ENCODE results near the gene GUCA2A. TPM values are rescaled to one million over a fixed set of nuclear protein-coding genes. Genes with fewer than 3 reads are reported as not detected.

Gene GUCA2A
- total RNA-seq, 4 donors from 2014 or later: 6.0 TPM; not detected in 3

DNA sequence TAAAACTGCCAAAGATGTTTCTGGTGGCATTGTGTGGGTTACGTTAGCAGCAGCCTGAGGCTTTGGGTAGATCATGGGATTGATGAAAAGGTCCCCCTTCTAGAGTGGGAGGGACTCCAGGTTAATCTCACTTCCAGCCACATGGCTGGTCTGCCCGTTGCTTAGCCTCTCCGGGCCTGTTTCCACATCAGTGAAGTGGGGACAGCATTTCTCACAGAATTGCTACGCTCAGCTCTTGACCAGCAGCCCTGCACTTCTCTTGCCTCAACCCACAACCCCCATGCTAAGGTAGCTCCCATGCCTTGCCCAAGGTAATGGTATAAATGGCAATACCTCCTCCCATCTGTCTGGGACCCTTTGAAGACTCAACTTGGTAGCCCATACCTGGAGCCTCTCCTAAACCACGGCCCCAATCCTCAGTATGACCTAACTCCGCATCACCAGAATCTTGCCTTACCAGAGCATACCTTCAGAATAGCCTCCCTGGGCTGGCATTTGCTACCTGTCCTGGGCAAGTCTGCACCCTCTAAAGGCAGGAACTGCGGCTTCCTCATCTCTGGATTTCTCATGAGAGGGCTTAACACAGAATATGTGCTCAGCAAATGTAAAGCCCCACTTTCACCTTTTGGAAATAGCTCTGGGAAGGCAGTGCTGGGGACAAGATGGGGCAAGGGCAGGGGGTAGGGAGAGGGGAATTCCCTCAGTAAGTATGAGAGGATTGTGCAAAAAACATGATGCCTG, 10.9 kb upstream of the GUCA2A start:
- ATAC-seq: no peak
- intact Hi-C loops (cut with DNase I; ENCODE audit: low total_unique reads): loop anchor here (2.0 to 10.0 kb wide), 2 partner anchors 159 to 279 kb away; partner anchors contain the start of genes FOXJ3, PPCS and ZMYND12

DNA sequence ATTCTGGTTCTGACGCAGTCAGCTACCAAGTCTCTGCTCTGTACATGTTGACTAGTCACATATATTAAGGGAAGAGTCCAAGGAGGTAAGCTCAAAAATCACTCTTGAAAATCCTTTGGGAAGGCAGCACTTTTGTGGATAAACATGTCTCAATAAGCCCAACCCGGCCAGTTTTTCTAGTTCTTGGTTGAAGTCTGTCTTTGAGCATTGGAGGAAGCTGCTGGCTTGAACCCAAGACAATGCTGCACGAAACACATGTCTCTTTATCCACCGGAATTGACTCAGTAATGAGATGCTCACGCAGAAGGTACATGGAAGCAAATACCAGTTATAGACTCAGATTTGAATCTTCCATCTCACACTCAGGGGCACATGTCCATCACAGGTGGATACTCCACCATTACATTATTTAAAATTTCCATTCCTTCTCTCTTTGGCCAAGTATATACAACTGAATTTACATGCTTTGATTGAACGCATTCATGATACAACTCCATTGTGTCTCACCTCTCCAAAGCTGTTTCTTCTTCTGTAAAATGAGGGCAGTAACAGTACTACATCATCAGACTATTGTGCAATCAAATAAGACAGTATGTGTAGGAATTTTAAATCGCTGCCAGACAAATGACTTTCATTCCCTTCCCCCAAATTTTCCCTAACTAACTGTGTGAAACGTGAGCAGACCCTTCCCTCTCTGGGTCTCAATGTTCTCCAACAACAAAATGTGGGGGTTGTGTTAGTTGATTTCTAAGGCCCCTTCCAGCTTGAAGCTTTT, 9.6 kb upstream of the GUCA2A start:
- Histone ChIP-seq H3K4me3 (no peak overlapping the region), H3K27me3 (no peaks in the 10 kb centered on the region), H3K4me1 (peaks cover 13 to 18% of the 10 kb centered on the region in 2 donors), H3K36me3 (no peaks in the 10 kb centered on the region), H3K27ac (no peak overlapping the region), H3K9me3 (no peaks in the 10 kb centered on the region)
- in situ Hi-C loops (cut with MboI; ENCODE audit: low sequenced_read_pairs in 4 of 4) (loop anchor here in 2 of 4 donors (10.0 kb wide), 2 partner anchors 151 to 599 kb away; no protein-coding TSS in a partner anchor), intact Hi-C loops (cut with DNase I; ENCODE audit: low total_unique reads) (loop anchor here (1.0 to 10.0 kb wide), 4 partner anchors 27 to 599 kb away; partner anchors contain the start of genes FOXJ3, PPCS and ZMYND12)
- DNase-seq: no peak
- ATAC-seq: no peak
- TF ChIP-seq, protein P1, sequence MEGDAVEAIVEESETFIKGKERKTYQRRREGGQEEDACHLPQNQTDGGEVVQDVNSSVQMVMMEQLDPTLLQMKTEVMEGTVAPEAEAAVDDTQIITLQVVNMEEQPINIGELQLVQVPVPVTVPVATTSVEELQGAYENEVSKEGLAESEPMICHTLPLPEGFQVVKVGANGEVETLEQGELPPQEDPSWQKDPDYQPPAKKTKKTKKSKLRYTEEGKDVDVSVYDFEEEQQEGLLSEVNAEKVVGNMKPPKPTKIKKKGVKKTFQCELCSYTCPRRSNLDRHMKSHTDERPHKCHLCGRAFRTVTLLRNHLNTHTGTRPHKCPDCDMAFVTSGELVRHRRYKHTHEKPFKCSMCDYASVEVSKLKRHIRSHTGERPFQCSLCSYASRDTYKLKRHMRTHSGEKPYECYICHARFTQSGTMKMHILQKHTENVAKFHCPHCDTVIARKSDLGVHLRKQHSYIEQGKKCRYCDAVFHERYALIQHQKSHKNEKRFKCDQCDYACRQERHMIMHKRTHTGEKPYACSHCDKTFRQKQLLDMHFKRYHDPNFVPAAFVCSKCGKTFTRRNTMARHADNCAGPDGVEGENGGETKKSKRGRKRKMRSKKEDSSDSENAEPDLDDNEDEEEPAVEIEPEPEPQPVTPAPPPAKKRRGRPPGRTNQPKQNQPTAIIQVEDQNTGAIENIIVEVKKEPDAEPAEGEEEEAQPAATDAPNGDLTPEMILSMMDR (IDR thresholded peaks at IDR 0.05 in 4 of 5, conservative IDR thresholded peaks at IDR 0.05 in 1 of 5): no peak
- no peak for TF ChIP-seq POLR2A (IDR thresholded peaks at IDR 0.05)

More for the DNA sequence above, 10.9 kb upstream of the GUCA2A start:
- Histone ChIP-seq H3K27me3 (no peaks in the 10 kb centered on the region), H3K4me1 (peaks cover 13 to 18% of the 10 kb centered on the region in 2 donors), H3K27ac (no peak overlapping the region), H3K36me3 (no peaks in the 10 kb centered on the region), H3K9me3 (no peaks in the 10 kb centered on the region), H3K4me3 (no peak overlapping the region)
- TF ChIP-seq, protein P1 (IDR thresholded peaks at IDR 0.05 in 4 of 5, conservative IDR thresholded peaks at IDR 0.05 in 1 of 5): no peak
- no peak for TF ChIP-seq POLR2A (IDR thresholded peaks at IDR 0.05)
- in situ Hi-C loops (cut with MboI; ENCODE audit: low sequenced_read_pairs in 4 of 4): loop anchor here in 2 of 4 donors (10.0 kb wide), 2 partner anchors 149 to 601 kb away; no protein-coding TSS in a partner anchor
- no peak for DNase-seq

DNA sequence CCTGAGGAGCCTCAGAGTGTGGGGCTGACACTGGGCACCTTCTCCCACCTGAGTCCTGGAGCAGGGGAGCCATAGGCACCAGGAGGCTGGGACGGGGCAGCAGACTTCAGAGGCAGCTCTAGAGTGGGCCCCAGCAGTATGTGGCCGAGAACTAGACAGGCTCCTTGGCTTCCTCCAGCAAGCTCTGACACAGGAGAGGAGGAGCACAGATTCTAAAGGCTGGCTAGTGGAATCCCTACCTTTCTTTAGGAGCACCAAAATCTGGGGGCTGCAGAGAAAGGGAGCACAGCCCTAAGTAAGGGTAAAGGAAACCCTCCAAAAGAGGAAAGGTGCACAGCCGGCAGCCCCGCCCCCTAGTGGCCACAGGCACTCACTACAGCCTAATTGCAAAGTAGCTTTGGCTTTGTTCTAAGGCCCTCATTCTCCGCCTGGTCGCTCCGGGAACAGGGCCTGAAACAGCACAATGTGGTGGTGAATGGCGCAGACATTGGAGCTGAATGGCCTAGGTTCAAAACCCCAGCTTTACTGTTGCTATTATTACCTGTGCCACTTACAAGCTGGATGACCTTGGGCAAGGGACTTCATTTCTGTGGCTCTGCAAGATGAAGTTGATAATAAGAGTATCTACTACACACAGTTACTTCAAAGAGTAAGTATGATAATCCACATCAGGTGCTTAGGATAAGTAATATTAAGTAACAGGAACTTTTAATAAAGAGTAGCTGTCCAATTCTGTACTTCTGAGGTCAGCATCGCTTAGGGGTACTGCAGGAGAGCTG, 8.8 kb upstream of the GUCA2A start:
- TF ChIP-seq, protein P1 (IDR thresholded peaks at IDR 0.05 in 4 of 5, conservative IDR thresholded peaks at IDR 0.05 in 1 of 5): peak; percentile 76 to 97 (median 91)
- no peak for TF ChIP-seq POLR2A (IDR thresholded peaks at IDR 0.05)
- Histone ChIP-seq H3K9me3 (no peaks in the 10 kb centered on the region), H3K4me3 (no peak overlapping the region), H3K36me3 (no peaks in the 10 kb centered on the region), H3K4me1 (peaks cover 13 to 18% of the 10 kb centered on the region in 2 donors), H3K27ac (peak overlapping the region; percentile 2 to 60 (median 39)), H3K27me3 (no peaks in the 10 kb centered on the region)
- ATAC-seq (peak; percentile 51 to 79), DNase-seq (peak in 1 of 2 donors; percentile 47)
- in situ Hi-C loops (cut with MboI; ENCODE audit: low sequenced_read_pairs in 4 of 4) (loop anchor here in 2 of 4 donors (10.0 kb wide), 2 partner anchors 151 to 599 kb away; no protein-coding TSS in a partner anchor), intact Hi-C loops (cut with DNase I; ENCODE audit: low total_unique reads) (loop anchor here (1.0 to 10.0 kb wide), 3 partner anchors 26 to 599 kb away; partner anchors contain the start of genes PPCS and ZMYND12)
